SK-N-MC (cell line): Measurements from ENCODE around the gene GPANK1.

Experiments
- DNase-seq: peaks from one replicate; pipeline ENCODE4 v3.0.0-alpha.2; 2011; ENCODE audit warnings: low read depth, low spot score
- H3K27ac ChIP-seq: fragments of 200-600 bp; sonication (generic); 2 replicates; pipeline ENCODE4 v1.5.1; 2016; ENCODE audit warnings: mixed run types
- H3K36me3 ChIP-seq: fragments of 200-600 bp; sonication (generic); 2 replicates; pipeline ENCODE4 v1.6.1; 2017; ENCODE audit warnings: antibody characterized with exemption, low read length, mixed read lengths; ENCODE audit not compliant: insufficient read depth
- H3K4me3 ChIP-seq: fragments of 200-600 bp; sonication (generic); 2 replicates; pipeline ENCODE4 v1.5.1; 2016
- H3K9ac ChIP-seq: fragments of 200-600 bp; sonication (generic); 2 replicates; pipeline ENCODE4 v1.8.0; 2017; ENCODE audit warnings: mixed run types, mixed read lengths; ENCODE audit not compliant: insufficient read length
- H3K9me3 ChIP-seq: fragments of 200-600 bp; sonication (generic); 2 replicates; pipeline ENCODE4 v1.6.1; 2017; ENCODE audit warnings: low read depth, mild to moderate bottlenecking, antibody characterized with exemption, low read length, moderate library complexity, mixed read lengths
- EZH2 ChIP-seq: fragments of 200-600 bp; sonication (generic); IDR thresholded peaks from one replicate; pipeline ENCODE4 v1.6.1; 2017; ENCODE audit warnings: antibody characterized with exemption
- FOXP2 ChIP-seq: optimal IDR thresholded peaks from 2 replicates; pipeline ENCODE3; 2011; ENCODE audit warnings: mild to moderate bottlenecking, moderate library complexity; ENCODE audit not compliant: insufficient read depth; ENCODE audit errors: extremely low read length, control extremely low read depth
- POLR2AphosphoS5 ChIP-seq: IDR thresholded peaks from 2 replicates; pipeline ENCODE4 v1.6.1; 2012; ENCODE audit warnings: mild to moderate bottlenecking, low read depth, low read length, borderline replicate concordance

GPANK1 gene

GRCh38 chr6:31669676-31670075 is 4.9 kb upstream of the GPANK1 start, which contains the start of gene LY6G5B:
Gene LY6G5B, plus strand, starts transcription at chr6:31669976. Its CDS starts 975 bp downstream, at chr6:31670951.
- peaks cover 59% of the 10 kb centered on the region for H3K36me3 ChIP-seq
- no peak for DNase-seq
- no peak within 1 kb of the TSS for H3K4me3 ChIP-seq
- H3K9ac ChIP-seq = no peak within 1 kb of the TSS
- TF ChIP-seq FOXP2 (no peak), POLR2AphosphoS5 (no peak), EZH2 (no peak)
- no peak within 1 kb of the TSS for H3K27ac ChIP-seq
- H3K9me3 ChIP-seq = no peaks in the 10 kb centered on the region

- H3K4me3 ChIP-seq = peak overlapping the region; percentile 95
- no peak overlapping the region for H3K27ac ChIP-seq
- peak overlapping the region; percentile 97 for H3K9ac ChIP-seq
- H3K9me3 ChIP-seq = no peaks in the 10 kb centered on the region
- DNase-seq = no peak
- TF ChIP-seq EZH2 (no peak), POLR2AphosphoS5 (no peak), FOXP2 (no peak)
- peaks cover 68% of the 10 kb centered on the region for H3K36me3 ChIP-seq
These were observed 1.7 kb upstream of the GPANK1 start for GRCh38 chr6:31666337-31666965.

- H3K36me3 ChIP-seq = peaks cover 61% of the 10 kb centered on the region
- H3K9ac ChIP-seq = peak within 1 kb of the TSS; percentile 98
- TF ChIP-seq EZH2 = no peak
- peak; percentile 83 for TF ChIP-seq POLR2AphosphoS5
- peak; percentile 88 for TF ChIP-seq FOXP2
These were observed 922 bp upstream of the GPANK1 start, which contains the start of gene CSNK2B for GRCh38 chr6:31665501-31666336. Gene CSNK2B, plus strand, starts transcription at chr6:31666080. Its CDS starts 752 bp downstream, at chr6:31666832.

GRCh38 chr6:31663961-31664789 is 622 bp downstream of the GPANK1 start:
- no peak for DNase-seq
- Histone ChIP-seq H3K9ac (peak overlapping the region; percentile 98), H3K9me3 (no peaks in the 10 kb centered on the region), H3K27ac (peak overlapping the region; percentile 98), H3K4me3 (peak overlapping the region; percentile 95), H3K36me3 (peaks cover 45% of the 10 kb centered on the region)
- TF ChIP-seq POLR2AphosphoS5 (no peak), EZH2 (no peak), FOXP2 (no peak)

More at GRCh38 chr6:31665501-31666336, 922 bp upstream of the GPANK1 start, which contains the start of gene CSNK2B:
- peak within 1 kb of the TSS; percentile 98 for H3K27ac ChIP-seq
- H3K4me3 ChIP-seq = peak within 1 kb of the TSS; percentile 95
- H3K9me3 ChIP-seq = no peaks in the 10 kb centered on the region
- DNase-seq = peak; percentile 96

DNA sequence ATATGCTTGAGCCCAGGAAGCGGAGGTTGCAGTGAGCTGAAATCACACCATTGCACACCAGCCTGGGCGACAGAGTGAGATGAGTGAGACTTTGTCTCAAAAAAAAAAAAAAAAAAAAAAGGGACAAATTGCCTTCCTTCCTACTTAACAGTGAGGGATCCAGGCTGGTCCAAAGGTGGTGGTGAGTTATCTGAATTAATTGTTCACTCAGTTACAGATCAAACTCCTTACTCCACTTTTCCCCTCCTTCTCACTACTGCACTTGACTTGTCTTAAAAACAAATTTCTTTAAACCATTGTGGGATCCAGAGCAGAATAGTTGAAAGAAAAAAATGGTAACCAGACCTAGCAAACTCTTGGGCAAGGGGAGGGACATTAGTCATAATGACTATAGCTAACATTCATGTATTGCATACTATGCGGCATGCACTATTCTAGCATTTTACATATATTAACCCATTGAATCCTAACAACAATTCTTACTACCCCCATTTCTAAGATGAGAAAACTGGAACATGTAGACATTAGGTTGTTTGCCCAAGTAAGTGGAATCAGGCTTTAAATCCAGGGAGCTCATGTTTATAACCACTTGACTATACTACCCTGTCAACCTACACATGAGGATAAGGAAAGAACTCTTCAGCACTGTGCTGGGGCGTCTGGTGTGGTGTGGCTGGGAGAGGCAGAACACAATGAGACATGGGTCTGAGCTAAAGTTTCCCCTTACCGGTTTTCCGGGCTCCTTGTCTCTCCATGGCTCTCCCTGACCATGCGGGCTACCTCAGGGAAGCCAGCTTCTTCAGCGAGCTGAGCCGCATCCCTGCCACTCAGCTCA is 1.5 kb downstream of the GPANK1 start:
- H3K9me3 ChIP-seq = no peaks in the 10 kb centered on the region
- H3K9ac ChIP-seq = peak overlapping the region; percentile 98
- DNase-seq = no peak
- peaks cover 37% of the 10 kb centered on the region for H3K36me3 ChIP-seq
- peak overlapping the region; percentile 95 for H3K4me3 ChIP-seq
- TF ChIP-seq POLR2AphosphoS5 = no peak
- TF ChIP-seq FOXP2 = no peak
- no peak for TF ChIP-seq EZH2
- H3K27ac ChIP-seq = no peak overlapping the region; the same call in 1 of the 2 replicates

GRCh38 chr6:31662124-31662723 is 2.6 kb downstream of the GPANK1 start:
- no peak for DNase-seq
- Histone ChIP-seq H3K36me3 (peaks cover 26% of the 10 kb centered on the region), H3K27ac (peak overlapping the region; percentile 5), H3K4me3 (no peak overlapping the region), H3K9me3 (no peaks in the 10 kb centered on the region), H3K9ac (no peak overlapping the region)
- TF ChIP-seq FOXP2 = no peak
- no peak for TF ChIP-seq POLR2AphosphoS5
- no peak for TF ChIP-seq EZH2
